ENCODE data around the gene GRK6.

DNA sequence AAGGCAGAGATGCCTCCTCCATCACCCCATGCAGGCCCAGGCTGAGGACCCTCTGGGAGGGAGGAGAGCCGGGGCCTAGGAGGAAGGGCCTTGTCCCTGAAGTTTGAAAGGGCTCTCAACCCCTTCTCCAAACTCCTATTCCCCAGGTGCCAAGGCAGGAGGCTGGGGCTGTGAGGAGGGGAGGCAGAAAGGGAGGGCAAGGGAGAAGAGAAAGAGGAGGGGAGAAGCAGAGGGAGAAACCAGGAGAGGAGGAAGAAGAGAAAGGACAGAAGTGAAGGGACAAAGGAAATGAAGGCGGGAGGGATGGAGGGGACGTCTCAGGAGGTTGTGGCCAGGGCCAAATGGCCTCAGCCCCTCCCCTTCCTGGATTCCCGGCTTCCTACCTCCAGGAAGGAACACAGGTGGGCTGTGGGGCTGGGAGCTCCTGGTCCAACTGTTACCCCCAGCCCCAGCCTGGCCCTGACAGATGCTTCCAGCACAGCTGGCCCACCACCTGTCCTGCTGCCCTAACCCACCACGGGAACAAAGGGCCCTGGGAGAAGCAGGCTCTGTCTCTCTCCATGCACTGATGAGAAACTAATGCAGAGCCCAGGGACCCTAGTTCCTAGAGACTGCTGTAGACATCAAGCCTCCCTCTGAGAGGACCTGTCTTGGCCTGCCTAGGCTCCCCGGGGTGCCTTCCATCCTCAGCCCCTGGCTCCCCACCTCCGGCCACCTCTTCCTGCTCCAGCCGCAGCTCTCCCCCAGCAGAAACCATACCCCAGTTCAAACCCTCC is 43.5 kb downstream of the GRK6 start:
- TF ChIP-seq, protein P1, sequence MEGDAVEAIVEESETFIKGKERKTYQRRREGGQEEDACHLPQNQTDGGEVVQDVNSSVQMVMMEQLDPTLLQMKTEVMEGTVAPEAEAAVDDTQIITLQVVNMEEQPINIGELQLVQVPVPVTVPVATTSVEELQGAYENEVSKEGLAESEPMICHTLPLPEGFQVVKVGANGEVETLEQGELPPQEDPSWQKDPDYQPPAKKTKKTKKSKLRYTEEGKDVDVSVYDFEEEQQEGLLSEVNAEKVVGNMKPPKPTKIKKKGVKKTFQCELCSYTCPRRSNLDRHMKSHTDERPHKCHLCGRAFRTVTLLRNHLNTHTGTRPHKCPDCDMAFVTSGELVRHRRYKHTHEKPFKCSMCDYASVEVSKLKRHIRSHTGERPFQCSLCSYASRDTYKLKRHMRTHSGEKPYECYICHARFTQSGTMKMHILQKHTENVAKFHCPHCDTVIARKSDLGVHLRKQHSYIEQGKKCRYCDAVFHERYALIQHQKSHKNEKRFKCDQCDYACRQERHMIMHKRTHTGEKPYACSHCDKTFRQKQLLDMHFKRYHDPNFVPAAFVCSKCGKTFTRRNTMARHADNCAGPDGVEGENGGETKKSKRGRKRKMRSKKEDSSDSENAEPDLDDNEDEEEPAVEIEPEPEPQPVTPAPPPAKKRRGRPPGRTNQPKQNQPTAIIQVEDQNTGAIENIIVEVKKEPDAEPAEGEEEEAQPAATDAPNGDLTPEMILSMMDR (IDR thresholded peaks at IDR 0.05; ENCODE audit: poor library complexity, severe bottlenecking) = no peak
- no peak for TF ChIP-seq POLR2AphosphoS5 (IDR thresholded peaks at IDR 0.05)

Data from neural cell (in vitro differentiated cells).